HepG2 (cell line): ENCODE measurements around the gene HOXC11. TPM values are rescaled to one million over a fixed set of nuclear protein-coding genes. Genes with fewer than 3 reads are reported as not detected.

Experiments used
- E2F5 ChIP-seq: sonication (generic); formaldehyde crosslinking; conservative IDR thresholded peaks from 2 replicates; pipeline ENCODE4 v1.4.0; 2020; ENCODE audit warnings: missing genetic modification reagents
- ELF3 ChIP-seq: IDR thresholded peaks from 2 replicates; pipeline ENCODE4 v1.6.1; 2016; ENCODE audit warnings: missing genetic modification reagents, missing compliant biosample characterization
- JUNB ChIP-seq: sonication (generic); formaldehyde crosslinking; IDR thresholded peaks from 2 replicates; pipeline ENCODE4 v1.8.0; 2022; ENCODE audit warnings: missing genetic modification reagents, mild to moderate bottlenecking, borderline replicate concordance
- LCORL ChIP-seq, 2 experiments: fragments of 450-650 bp in 1 of 2; sonication (generic) in 1 of 2; formaldehyde crosslinking in 1 of 2; IDR thresholded peaks; 2 replicates each; pipeline versions ENCODE4 v1.5.0 to v1.6.1; 2017 to 2020; ENCODE audit warnings: antibody characterized with exemption in 1 of 2, missing genetic modification reagents in 1 of 2
- TBL1XR1 ChIP-seq: fragments of 150-350 bp; IDR thresholded peaks from 2 replicates; pipeline ENCODE4 v1.6.1; 2014; ENCODE audit warnings: borderline replicate concordance, low read length; ENCODE audit not compliant: partially characterized antibody
- TEAD3 ChIP-seq: optimal IDR thresholded peaks from 2 replicates; pipeline ENCODE3; 2016; ENCODE audit warnings: borderline replicate concordance
- ZNF232 ChIP-seq: sonication (generic); formaldehyde crosslinking; IDR thresholded peaks from 2 replicates; pipeline ENCODE4 v1.4.0; 2020; ENCODE audit warnings: missing genetic modification reagents, borderline replicate concordance
- ZNF326 ChIP-seq: sonication (generic); formaldehyde crosslinking; IDR thresholded peaks from 2 replicates; pipeline ENCODE4 v1.4.0; 2020; ENCODE audit warnings: missing genetic modification reagents, borderline replicate concordance
- polyA plus RNA-seq, 8 experiments: library from polyadenylated mRNA; depleted of rRNA in 3 of 8; stranded (reverse) in 7 of 8; unstranded in 1 of 8; fragments of >200 nt; fragmentation: Illumina TruSeq in 4 of 8; extraction: Trizol in 4 of 8; gene quantifications; 2 replicates each; pipeline versions ENCODE4 v1.2.1 to v1.2.3, GENCODE V29; 2011 to 2016; ENCODE audit warnings: low read depth in 4 of 8, missing spikeins in 1 of 8, mixed read lengths in 1 of 8; ENCODE audit not compliant: insufficient read depth in 1 of 8
- total RNA-seq, 5 experiments: library from RNA; depleted of rRNA; stranded (reverse); fragments of >200 nt; fragmentation: Illumina TruSeq; extraction: Trizol; gene quantifications; 2 replicates each; pipeline ENCODE4 v1.2.3, GENCODE V29; 2016; ENCODE audit warnings: low read depth in 1 of 5
- TF ChIP-seq, protein P1 (sequence below), 2 experiments: fragments of 450-650 bp in 1 of 2; sonication (generic) in 1 of 2; formaldehyde crosslinking in 1 of 2; IDR thresholded peaks; 2 replicates each; pipeline versions ENCODE4 v1.6.1 to v1.8.0; 2016 to 2022; ENCODE audit warnings: antibody characterized with exemption in 1 of 2, mild to moderate bottlenecking in 1 of 2, missing genetic modification reagents in 1 of 2
- TF ChIP-seq, protein P2 (sequence below): sonication (generic); formaldehyde crosslinking; IDR thresholded peaks from 2 replicates; pipeline ENCODE4 v1.5.1; 2020; ENCODE audit warnings: mild to moderate bottlenecking, moderate library complexity, missing genetic modification reagents
- TF ChIP-seq, protein P3 (sequence below): sonication (generic); formaldehyde crosslinking; IDR thresholded peaks from 2 replicates; pipeline ENCODE4 v1.8.0; 2022; ENCODE audit warnings: mild to moderate bottlenecking, missing genetic modification reagents

Gene HOXC11
- total and polyA plus RNA-seq, 2 of the 13 experiments (the other 11 are each of a cell fraction or from before 2014, with no cell fraction given): not detected

DNA sequence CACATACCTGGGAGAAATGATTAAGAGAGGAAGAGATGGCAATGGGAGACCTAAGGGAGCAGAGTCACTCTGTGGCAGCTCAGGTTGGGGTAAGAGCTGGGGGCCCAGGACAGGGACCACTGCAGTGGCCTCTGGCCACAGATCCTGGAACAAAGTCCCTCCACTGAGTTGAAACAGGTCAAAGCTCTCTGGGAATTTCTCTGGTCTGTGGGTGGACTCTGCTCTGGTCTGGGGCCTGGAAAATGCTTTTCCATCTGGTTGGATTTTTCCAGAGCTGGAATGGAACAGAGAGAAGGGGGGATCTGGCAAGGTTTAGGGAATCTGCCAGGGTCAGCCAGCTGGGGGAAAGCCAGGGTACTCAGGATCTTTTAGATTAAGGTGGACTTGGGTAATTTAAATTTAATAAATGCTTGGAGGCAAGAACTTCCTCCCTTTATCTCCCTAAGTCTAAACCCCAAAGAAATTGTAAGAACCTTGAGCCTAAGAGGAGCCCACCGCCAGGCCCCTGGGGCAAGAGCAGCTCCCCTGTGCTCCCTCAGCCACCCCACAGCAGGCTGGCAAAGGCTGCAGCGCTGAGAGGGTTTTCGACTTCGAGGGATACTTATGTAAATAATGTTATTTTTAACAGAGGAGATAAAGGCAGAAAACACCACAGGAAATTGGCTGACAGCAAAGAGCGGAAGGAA is 15.8 kb downstream of the HOXC11 start (continued):
- TF ChIP-seq, protein P1, sequence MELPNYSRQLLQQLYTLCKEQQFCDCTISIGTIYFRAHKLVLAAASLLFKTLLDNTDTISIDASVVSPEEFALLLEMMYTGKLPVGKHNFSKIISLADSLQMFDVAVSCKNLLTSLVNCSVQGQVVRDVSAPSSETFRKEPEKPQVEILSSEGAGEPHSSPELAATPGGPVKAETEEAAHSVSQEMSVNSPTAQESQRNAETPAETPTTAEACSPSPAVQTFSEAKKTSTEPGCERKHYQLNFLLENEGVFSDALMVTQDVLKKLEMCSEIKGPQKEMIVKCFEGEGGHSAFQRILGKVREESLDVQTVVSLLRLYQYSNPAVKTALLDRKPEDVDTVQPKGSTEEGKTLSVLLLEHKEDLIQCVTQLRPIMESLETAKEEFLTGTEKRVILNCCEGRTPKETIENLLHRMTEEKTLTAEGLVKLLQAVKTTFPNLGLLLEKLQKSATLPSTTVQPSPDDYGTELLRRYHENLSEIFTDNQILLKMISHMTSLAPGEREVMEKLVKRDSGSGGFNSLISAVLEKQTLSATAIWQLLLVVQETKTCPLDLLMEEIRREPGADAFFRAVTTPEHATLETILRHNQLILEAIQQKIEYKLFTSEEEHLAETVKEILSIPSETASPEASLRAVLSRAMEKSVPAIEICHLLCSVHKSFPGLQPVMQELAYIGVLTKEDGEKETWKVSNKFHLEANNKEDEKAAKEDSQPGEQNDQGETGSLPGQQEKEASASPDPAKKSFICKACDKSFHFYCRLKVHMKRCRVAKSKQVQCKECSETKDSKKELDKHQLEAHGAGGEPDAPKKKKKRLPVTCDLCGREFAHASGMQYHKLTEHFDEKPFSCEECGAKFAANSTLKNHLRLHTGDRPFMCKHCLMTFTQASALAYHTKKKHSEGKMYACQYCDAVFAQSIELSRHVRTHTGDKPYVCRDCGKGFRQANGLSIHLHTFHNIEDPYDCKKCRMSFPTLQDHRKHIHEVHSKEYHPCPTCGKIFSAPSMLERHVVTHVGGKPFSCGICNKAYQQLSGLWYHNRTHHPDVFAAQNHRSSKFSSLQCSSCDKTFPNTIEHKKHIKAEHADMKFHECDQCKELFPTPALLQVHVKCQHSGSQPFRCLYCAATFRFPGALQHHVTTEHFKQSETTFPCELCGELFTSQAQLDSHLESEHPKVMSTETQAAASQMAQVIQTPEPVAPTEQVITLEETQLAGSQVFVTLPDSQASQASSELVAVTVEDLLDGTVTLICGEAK (IDR thresholded peaks at IDR 0.05): no peak
- TF ChIP-seq, protein P1 (CRISPR knock-in tag; IDR thresholded peaks at IDR 0.05): no peak
- TF ChIP-seq, protein P2, sequence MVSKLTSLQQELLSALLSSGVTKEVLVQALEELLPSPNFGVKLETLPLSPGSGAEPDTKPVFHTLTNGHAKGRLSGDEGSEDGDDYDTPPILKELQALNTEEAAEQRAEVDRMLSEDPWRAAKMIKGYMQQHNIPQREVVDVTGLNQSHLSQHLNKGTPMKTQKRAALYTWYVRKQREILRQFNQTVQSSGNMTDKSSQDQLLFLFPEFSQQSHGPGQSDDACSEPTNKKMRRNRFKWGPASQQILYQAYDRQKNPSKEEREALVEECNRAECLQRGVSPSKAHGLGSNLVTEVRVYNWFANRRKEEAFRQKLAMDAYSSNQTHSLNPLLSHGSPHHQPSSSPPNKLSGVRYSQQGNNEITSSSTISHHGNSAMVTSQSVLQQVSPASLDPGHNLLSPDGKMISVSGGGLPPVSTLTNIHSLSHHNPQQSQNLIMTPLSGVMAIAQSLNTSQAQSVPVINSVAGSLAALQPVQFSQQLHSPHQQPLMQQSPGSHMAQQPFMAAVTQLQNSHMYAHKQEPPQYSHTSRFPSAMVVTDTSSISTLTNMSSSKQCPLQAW (CRISPR knock-in tag): 0 out of 2 replicates have a peak, but pooled peaks have one; percentile 16
- no peak for TF ChIP-seq ELF3 (CRISPR knock-in tag)
- no peak for TF ChIP-seq LCORL (IDR thresholded peaks at IDR 0.05)
- peak; percentile 21; the same call in 1 of the 2 replicates for TF ChIP-seq LCORL (CRISPR knock-in tag; IDR thresholded peaks at IDR 0.05)
- no peak for TF ChIP-seq TBL1XR1
- no peak for TF ChIP-seq E2F5 (CRISPR knock-in tag)
- TF ChIP-seq, protein P3, sequence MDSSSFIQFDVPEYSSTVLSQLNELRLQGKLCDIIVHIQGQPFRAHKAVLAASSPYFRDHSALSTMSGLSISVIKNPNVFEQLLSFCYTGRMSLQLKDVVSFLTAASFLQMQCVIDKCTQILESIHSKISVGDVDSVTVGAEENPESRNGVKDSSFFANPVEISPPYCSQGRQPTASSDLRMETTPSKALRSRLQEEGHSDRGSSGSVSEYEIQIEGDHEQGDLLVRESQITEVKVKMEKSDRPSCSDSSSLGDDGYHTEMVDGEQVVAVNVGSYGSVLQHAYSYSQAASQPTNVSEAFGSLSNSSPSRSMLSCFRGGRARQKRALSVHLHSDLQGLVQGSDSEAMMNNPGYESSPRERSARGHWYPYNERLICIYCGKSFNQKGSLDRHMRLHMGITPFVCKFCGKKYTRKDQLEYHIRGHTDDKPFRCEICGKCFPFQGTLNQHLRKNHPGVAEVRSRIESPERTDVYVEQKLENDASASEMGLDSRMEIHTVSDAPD (CRISPR knock-in tag): no peak
- TF ChIP-seq TEAD3: peak; percentile 39
- TF ChIP-seq ZNF326 (CRISPR knock-in tag): no peak
- TF ChIP-seq JUNB (CRISPR knock-in tag): no peak
- TF ChIP-seq ZNF232 (CRISPR knock-in tag): peak; percentile 37; the same call in 1 of the 2 replicates
